A549 treated with Mapracorat at 1 μM for 4 hours (cell line): ENCODE data around the gene FARP1. TPM values are rescaled to one million over a fixed set of nuclear protein-coding genes. Genes with fewer than 3 reads are reported as not detected.

Experiments
- total RNA-seq: library from RNA; stranded (reverse); fragments of 200-300 nt; extraction: Qiagen RNA extraction; gene quantifications from 5 replicates; pipeline ENCODE4 v1.2.3, GENCODE V29; 2022

Gene FARP1, protein sequence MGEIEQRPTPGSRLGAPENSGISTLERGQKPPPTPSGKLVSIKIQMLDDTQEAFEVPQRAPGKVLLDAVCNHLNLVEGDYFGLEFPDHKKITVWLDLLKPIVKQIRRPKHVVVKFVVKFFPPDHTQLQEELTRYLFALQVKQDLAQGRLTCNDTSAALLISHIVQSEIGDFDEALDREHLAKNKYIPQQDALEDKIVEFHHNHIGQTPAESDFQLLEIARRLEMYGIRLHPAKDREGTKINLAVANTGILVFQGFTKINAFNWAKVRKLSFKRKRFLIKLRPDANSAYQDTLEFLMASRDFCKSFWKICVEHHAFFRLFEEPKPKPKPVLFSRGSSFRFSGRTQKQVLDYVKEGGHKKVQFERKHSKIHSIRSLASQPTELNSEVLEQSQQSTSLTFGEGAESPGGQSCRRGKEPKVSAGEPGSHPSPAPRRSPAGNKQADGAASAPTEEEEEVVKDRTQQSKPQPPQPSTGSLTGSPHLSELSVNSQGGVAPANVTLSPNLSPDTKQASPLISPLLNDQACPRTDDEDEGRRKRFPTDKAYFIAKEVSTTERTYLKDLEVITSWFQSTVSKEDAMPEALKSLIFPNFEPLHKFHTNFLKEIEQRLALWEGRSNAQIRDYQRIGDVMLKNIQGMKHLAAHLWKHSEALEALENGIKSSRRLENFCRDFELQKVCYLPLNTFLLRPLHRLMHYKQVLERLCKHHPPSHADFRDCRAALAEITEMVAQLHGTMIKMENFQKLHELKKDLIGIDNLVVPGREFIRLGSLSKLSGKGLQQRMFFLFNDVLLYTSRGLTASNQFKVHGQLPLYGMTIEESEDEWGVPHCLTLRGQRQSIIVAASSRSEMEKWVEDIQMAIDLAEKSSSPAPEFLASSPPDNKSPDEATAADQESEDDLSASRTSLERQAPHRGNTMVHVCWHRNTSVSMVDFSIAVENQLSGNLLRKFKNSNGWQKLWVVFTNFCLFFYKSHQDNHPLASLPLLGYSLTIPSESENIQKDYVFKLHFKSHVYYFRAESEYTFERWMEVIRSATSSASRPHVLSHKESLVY
- total RNA-seq, result 12.9 to 17.2 TPM (median 15.3 TPM) in 5 replicates

DNA sequence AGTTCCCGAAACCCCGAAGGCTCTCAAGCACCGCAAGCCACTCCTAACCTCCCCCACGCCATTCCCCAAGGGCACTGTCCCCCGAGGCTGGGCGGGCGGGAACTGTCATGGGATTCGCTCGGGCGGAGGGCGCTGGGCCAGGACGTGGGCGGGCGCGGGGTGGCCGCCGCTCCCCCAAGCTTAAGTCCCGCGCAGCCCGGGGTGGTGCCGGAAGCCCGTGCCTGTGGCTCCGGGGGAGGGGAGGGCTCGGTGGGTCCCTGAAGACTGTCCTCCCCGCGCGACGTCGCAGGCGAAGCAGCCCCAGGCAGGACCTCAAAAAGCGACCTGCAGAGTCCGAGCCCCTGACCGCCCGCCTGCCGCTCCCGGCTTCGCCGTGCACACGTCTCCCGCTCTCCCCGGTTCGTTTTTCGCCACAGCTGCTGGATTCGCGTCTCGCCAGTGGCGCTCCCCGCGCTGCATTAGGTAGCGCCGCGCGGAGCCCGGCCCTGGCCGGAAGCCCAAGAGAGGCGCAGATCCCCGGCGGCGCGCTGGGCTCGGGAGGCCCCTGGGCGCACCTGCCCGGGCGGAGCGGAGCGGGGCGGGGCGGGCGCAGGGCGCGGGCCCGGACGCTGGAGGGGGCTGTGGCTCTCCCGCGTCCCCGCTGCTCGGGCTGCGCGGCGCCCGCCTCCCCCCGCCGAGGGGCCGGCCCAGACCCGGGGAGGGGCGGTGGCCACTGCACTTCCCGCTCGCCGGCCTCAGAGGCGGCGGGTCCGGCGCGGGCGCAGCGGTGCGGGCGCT is at the start of gene FARP1:
Gene FARP1 (plus strand): TSS at position 715 of the 777 bp plus-strand sequence. CDS start 70,149 bp downstream, outside the sequence.

DNA sequence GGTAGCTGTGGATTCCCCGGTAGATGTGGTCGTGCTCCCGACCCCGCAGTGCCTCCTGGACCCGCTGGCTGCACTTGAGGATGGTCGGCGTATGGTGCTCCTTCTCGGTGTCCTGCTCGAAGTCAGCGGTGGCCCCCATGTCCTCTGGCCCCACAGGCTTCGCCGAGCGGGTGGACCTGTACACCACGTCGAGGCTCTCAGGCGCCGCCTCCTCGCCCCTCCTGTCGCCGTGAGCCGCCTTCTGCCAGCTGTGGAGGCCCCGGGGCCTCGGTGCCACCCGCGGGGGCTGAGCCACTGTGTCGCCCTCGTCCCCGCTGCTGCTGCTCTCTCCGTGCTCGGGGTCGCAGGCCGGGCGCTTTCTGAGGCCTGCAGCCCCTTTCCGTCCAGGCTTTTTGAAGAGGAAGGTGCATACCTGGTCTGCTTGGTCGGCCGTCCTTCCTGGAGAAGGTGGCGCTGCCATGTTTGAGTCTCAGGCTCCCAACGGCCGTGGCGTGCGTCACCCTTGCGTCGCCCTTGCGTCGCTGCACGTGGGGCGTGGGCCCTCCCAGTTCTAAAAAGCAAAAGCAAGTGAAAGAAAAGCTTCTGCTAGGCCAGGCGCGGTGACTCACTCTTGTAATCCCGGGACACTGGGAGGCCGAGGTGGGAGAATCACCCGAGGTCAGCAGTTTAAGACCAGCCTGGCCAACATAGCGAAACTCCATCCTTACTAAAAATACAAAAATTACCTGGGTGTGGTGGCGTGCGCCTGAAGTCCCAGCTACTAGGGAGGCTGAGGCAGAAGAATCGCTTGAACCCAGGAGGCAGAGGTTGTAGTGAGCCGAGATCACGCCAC is 34.1 kb downstream of the FARP1 start, which contains the start of gene RNF113B:
Gene RNF113B (minus strand): TSS at position 493 of the 832 bp plus-strand sequence. CDS start 33 bp downstream, at position 460.

Other genes with a start within 250 kb of the FARP1 start
- gene IPO5, start 189.4 kb upstream of the FARP1 start, total RNA-seq, result 67.0 to 92.8 TPM (median 81.8 TPM) in 5 replicates
- gene RNF113B, start 34.2 kb downstream of the FARP1 start, total RNA-seq, result not detected in 5 replicates